ENCODE data around the gene NHS. TPM values are rescaled to one million over a fixed set of nuclear protein-coding genes. Genes with fewer than 3 reads are reported as not detected.

The NHS gene
- total and polyA plus RNA-seq, 2 of the 4 experiments (the other 2 are of a cell fraction), result 0.36 to 0.90 TPM

GRCh38 chrX:17721715-17722114 lies 346.7 kb downstream of the NHS start:
- ATAC-seq (ENCODE audit: low read depth) (no peak), DNase-seq (no peak)
- H3K18ac ChIP-seq (ENCODE audit: low read depth, low read length), result no peak overlapping the region
- no peak for TF ChIP-seq RAD21 (IDR thresholded peaks at IDR 0.05; ENCODE audit: low read length)
- TF ChIP-seq, protein P1, sequence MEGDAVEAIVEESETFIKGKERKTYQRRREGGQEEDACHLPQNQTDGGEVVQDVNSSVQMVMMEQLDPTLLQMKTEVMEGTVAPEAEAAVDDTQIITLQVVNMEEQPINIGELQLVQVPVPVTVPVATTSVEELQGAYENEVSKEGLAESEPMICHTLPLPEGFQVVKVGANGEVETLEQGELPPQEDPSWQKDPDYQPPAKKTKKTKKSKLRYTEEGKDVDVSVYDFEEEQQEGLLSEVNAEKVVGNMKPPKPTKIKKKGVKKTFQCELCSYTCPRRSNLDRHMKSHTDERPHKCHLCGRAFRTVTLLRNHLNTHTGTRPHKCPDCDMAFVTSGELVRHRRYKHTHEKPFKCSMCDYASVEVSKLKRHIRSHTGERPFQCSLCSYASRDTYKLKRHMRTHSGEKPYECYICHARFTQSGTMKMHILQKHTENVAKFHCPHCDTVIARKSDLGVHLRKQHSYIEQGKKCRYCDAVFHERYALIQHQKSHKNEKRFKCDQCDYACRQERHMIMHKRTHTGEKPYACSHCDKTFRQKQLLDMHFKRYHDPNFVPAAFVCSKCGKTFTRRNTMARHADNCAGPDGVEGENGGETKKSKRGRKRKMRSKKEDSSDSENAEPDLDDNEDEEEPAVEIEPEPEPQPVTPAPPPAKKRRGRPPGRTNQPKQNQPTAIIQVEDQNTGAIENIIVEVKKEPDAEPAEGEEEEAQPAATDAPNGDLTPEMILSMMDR (conservative IDR thresholded peaks at IDR 0.05; ENCODE audit: low read depth, low read length), result no peak
- TF ChIP-seq SMC3 (IDR thresholded peaks at IDR 0.05; ENCODE audit: low read depth, low read length), result no peak
- TF ChIP-seq MAFK (IDR thresholded peaks at IDR 0.05; ENCODE audit: low read depth, low read length), result no peak
- TF ChIP-seq CHD1 (IDR thresholded peaks at IDR 0.05; ENCODE audit: low read depth, low read length), result no peak
- TF ChIP-seq BHLHE40 (IDR thresholded peaks at IDR 0.05; ENCODE audit: low read depth, low read length), result no peak
- no peak for TF ChIP-seq MXI1 (IDR thresholded peaks at IDR 0.05; ENCODE audit: borderline replicate concordance, low read depth, low read length)
- no peak for TF ChIP-seq NFE2L2 (IDR thresholded peaks at IDR 0.05; ENCODE audit: low read depth, low read length)
- TF ChIP-seq USF2 (IDR thresholded peaks at IDR 0.05; ENCODE audit: low read depth, low read length), result no peak
- no peak for TF ChIP-seq MAZ (IDR thresholded peaks at IDR 0.05; ENCODE audit: borderline replicate concordance, low read depth, low read length)
- no peak for TF ChIP-seq FOS (IDR thresholded peaks at IDR 0.05; ENCODE audit: low read depth, low read length)
- TF ChIP-seq ELK1 (IDR thresholded peaks at IDR 0.05; ENCODE audit: borderline replicate concordance, low read depth, low read length), result no peak
- no peak for TF ChIP-seq RFX5 (IDR thresholded peaks at IDR 0.05; ENCODE audit: low read depth, low read length)
- no peak for TF ChIP-seq CEBPB (IDR thresholded peaks at IDR 0.05; ENCODE audit: low read depth, low read length)
- no peak for TF ChIP-seq RCOR1 (IDR thresholded peaks at IDR 0.05; ENCODE audit: insufficient replicate concordance, low read length)
- no peak for TF ChIP-seq POLR2A (IDR thresholded peaks at IDR 0.05; ENCODE audit: low read depth, low read length)
- no peak overlapping the region for H2AFZ ChIP-seq (replicated peaks; ENCODE audit: low read length, poor library complexity)
- H2BK20ac ChIP-seq (ENCODE audit: low read depth, low read length), result no peak overlapping the region
- in situ Hi-C loops (cut with MboI; ENCODE audit: low sequenced_read_pairs) (no loop called here), dilution Hi-C loops (cut with HindIII; ENCODE audit: low sequenced_read_pairs, unreplicated experiment) (no loop called here), intact Hi-C loops (cut with micrococcal nuclease) (no loop called here)
- no TSS peak for BruUV-seq (replicated peaks)
- no peak overlapping the region for H3K4me2 ChIP-seq (ENCODE audit: low read depth, low read length)
- no peak overlapping the region for H3K4me3 ChIP-seq (ENCODE audit: insufficient read depth, low read depth, low read length)
- no peaks in the 10 kb centered on the region for H4K20me1 ChIP-seq (ENCODE audit: insufficient read depth, low read length)
- H3K36me3 ChIP-seq (ENCODE audit: control insufficient read depth, insufficient read depth, low read length), result peaks cover 7% of the 10 kb centered on the region; the same call in 1 of the 2 replicates
- H3K4me1 ChIP-seq (ENCODE audit: control insufficient read depth, insufficient read depth, low read length), result no peaks in the 10 kb centered on the region
- no peak overlapping the region for H2AK5ac ChIP-seq (ENCODE audit: low read depth, low read length)
- no peak overlapping the region for H4K5ac ChIP-seq (ENCODE audit: low read depth, low read length)
- H3K9ac ChIP-seq (ENCODE audit: low read depth, low read length), result no peak overlapping the region
- H3K23ac ChIP-seq (ENCODE audit: low read depth, low read length), result no peak overlapping the region
- no peak overlapping the region for H3K27ac ChIP-seq (ENCODE audit: insufficient read depth, low read length)
- H3K9me3 ChIP-seq (ENCODE audit: control insufficient read depth, insufficient read depth, low read length), result no peaks in the 10 kb centered on the region
- H3K56ac ChIP-seq (ENCODE audit: extremely low read depth, insufficient read depth, low read length), result no peak overlapping the region
- no peak overlapping the region for H2BK5ac ChIP-seq (ENCODE audit: low read depth, low read length, poor library complexity, severe bottlenecking)
- WGBS, 2 experiments (ENCODE audit: extremely low coverage in 2 of 2, insufficient read length in 1 of 2), result no CpG with 5 or more reads among the region's 4 CpGs
- H2AK9ac ChIP-seq (replicated peaks; ENCODE audit: low read depth, low read length, poor library complexity), result no peak overlapping the region
- ChIA-PET CTCF (no interaction called here), POLR2A (ENCODE audit: unreplicated experiment) (no interaction called here)
- H3K4ac ChIP-seq (ENCODE audit: low read depth, low read length), result no peak overlapping the region
- H3K14ac ChIP-seq (replicated peaks; ENCODE audit: low read depth, low read length), result no peak overlapping the region
- no peak overlapping the region for H2BK120ac ChIP-seq (ENCODE audit: low read depth, low read length)
- no peaks in the 10 kb centered on the region for H3K79me1 ChIP-seq (ENCODE audit: low read depth in 1 of 2, low read length in 2 of 2)
- H3K27me3 ChIP-seq (ENCODE audit: control insufficient read depth, insufficient read depth, low read length), result no peaks in the 10 kb centered on the region
- H4K8ac ChIP-seq (ENCODE audit: low read depth in 2 of 2, low read length in 2 of 2), result no peak overlapping the region
- H3K9me1 ChIP-seq (ENCODE audit: insufficient read depth, low read length), result no peaks in the 10 kb centered on the region
- no peak overlapping the region for H2BK15ac ChIP-seq (ENCODE audit: low read depth, low read length)
- H4K91ac ChIP-seq (ENCODE audit: insufficient read depth, low read depth, low read length), result no peak overlapping the region
